Coronary artery (tissue), 2 donors: ENCODE data around the gene GALR1.

Experiments
- DNase-seq: peaks from one replicate; pipeline ENCODE4 v3.0.0-alpha.2; 2017; ENCODE audit warnings: low spot score
- H3K27ac ChIP-seq, 2 donors: fragments of 200-600 bp; sonication (generic); one replicate each; pipeline ENCODE4 v1.5.1; 2016 to 2019
- H3K4me3 ChIP-seq: fragments of 200-600 bp; sonication (generic); 2 replicates; pipeline ENCODE4 v1.5.1; 2016; ENCODE audit warnings: mild to moderate bottlenecking, moderate library complexity
- TF ChIP-seq, protein P1 (sequence below): fragments of 200-600 bp; sonication (generic); IDR thresholded peaks from one replicate; pipeline ENCODE4 v1.5.1; 2019; ENCODE audit warnings: antibody characterized with exemption

Gene GALR1, protein sequence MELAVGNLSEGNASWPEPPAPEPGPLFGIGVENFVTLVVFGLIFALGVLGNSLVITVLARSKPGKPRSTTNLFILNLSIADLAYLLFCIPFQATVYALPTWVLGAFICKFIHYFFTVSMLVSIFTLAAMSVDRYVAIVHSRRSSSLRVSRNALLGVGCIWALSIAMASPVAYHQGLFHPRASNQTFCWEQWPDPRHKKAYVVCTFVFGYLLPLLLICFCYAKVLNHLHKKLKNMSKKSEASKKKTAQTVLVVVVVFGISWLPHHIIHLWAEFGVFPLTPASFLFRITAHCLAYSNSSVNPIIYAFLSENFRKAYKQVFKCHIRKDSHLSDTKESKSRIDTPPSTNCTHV

DNA sequence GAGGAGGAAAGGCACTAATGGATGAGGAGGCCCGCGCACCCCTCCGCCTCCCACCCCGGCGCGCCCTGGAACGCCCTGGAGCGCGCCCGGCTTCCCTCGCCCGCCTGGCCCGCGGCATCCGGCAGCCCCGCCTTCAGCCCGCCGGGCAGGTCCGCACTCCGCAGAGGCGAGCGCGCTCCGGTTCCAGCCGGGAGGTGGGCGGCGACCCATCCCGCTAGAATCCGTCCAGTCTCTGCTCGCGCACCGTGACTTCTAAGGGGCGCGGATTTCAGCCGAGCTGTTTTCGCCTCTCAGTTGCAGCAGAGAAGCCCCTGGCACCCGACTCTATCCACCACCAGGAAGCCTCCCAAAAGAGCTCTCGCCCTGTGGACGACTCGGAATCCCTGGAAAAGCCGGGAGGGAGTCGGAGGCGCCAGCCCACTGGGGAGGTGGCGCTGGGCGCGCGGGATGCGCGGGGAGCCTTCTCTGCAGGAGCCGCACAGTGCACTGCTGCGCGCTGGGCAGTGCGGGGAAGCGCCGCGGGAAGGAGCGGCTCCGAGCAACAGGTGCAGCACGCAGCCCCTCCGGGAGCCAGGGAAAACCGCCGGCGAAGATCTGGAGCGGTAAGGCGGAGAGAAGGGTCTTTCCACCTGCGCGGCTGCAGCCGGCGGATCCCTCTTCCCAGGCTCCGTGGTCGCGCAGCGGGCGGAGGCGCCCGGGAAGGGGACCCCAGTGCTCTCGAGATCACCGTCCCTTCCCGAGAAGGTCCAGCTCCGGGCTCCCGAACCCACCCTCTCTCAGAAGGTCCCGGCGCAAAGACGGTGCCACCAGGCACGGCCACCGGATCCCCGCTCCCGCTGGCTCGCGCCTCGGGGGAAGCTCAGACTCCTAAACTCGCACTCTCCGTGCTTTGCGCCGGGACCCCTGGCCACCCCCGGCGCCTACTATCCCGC is at the start of gene GALR1:
Gene GALR1 (plus strand): TSS at position 280 of the 932 bp plus-strand sequence. CDS start 701 bp downstream, outside the sequence.
- H3K4me3 ChIP-seq, result peak within 1 kb of the TSS; percentile 56
- no peak within 1 kb of the TSS for H3K27ac ChIP-seq
- no peak for DNase-seq
- TF ChIP-seq, protein P1, sequence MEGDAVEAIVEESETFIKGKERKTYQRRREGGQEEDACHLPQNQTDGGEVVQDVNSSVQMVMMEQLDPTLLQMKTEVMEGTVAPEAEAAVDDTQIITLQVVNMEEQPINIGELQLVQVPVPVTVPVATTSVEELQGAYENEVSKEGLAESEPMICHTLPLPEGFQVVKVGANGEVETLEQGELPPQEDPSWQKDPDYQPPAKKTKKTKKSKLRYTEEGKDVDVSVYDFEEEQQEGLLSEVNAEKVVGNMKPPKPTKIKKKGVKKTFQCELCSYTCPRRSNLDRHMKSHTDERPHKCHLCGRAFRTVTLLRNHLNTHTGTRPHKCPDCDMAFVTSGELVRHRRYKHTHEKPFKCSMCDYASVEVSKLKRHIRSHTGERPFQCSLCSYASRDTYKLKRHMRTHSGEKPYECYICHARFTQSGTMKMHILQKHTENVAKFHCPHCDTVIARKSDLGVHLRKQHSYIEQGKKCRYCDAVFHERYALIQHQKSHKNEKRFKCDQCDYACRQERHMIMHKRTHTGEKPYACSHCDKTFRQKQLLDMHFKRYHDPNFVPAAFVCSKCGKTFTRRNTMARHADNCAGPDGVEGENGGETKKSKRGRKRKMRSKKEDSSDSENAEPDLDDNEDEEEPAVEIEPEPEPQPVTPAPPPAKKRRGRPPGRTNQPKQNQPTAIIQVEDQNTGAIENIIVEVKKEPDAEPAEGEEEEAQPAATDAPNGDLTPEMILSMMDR, result no peak

DNA sequence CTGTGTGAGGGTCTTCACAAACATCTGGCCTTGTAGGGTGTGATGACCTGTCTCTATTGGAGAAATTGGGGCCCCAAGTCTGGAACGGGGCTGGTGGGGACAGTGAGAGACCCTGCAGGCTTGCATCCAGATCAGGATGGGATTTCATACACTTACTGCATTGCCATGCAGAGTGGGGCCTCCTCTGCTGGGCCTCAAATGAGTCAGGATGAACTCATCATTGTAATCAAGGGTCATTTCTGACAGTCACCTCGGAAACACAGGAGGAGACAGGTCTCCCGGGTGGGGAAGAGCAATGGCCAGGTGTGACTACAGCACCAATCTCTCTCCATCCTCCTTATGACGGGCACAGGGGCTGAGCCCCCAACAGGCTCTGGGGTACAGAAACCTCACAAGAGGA is 48.1 kb upstream of the GALR1 start:
- no peak overlapping the region for H3K27ac ChIP-seq
- DNase-seq, result no peak
- no peak overlapping the region for H3K4me3 ChIP-seq
- TF ChIP-seq, protein P1, result no peak

DNA sequence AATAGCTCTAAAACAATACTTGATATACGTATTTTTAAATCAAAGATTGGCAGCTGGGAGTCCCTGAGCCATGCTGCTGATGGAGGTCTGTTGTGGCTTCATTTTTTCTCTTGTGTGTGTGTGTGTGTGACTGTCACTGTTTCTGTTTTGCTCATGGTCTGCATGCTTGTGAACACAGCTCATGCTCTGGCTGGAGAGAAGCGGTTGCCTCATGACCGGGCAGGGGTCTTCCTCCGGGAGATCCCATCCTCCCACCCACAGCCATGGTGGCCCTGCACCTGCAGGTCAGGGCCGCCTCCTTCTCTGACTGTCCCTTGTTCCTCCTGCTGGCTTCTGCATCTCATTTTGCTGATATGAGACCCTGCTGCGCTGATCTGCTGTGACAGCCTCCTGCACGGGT is 47.3 kb upstream of the GALR1 start:
- DNase-seq, result no peak
- TF ChIP-seq, protein P1, result no peak
- Histone ChIP-seq H3K4me3 (no peak overlapping the region), H3K27ac (no peak overlapping the region)

DNA sequence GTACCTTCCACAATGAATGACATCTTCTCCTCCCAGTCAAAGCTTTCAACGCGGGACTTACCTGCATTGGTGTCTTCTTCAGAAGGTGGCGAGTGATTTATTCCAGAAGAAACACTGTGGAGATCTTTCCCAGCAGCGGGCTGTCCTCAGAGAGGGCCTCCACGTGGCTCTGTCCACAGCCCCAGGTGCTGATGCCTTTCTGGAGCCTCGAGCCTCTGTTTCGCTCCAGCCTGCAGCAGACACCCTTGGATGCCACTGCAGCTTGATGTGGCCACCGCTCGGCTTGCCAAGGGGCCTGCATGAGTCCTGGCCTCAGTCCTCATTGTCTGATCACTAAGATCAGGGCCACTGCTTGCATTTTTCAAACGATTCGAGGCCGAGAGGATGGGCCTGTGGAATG is 46.6 kb upstream of the GALR1 start:
- TF ChIP-seq, protein P1, result no peak
- Histone ChIP-seq H3K27ac (no peak overlapping the region), H3K4me3 (no peak overlapping the region)
- DNase-seq, result no peak

DNA sequence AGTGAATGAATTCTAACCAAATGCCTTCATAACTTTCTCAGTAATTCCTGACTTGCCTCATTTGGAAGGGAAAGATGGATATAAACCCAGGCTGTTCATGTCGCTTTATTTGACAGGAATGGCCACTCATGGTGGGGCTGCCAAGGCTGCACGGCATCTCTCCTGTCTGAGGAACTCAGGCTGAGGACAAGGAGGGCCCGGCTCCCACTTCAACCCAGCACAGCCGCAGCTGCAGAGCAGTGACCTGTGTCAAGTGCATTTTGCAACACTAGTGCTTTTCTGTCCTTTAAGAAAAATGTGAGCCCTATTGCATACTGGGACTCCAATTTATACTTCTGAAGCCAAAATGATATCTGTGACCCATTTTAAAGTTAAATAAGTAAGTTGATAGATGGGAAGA is 45.8 kb upstream of the GALR1 start:
- H3K4me3 ChIP-seq, result no peak overlapping the region
- H3K27ac ChIP-seq, result no peak overlapping the region
- no peak for DNase-seq
- TF ChIP-seq, protein P1, result no peak

DNA sequence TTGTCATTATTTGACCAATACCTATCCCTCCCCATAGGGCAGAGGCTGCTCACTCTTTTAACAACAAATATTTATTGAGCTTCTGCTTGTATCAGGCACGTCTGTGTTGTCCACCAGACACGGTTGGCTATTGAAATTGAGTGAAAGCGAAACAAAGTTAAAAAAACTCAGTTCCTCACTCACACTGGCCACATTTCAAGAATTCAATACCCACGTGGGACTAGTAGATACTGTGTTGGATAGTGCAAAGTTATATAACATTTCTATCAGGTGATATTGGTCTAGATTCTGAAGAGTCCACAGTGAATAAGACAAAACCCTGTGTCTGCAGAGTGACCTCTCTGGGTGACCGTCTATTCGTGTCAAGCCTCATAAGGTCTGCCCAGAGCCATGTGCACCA is 43.9 kb upstream of the GALR1 start:
- TF ChIP-seq, protein P1, result no peak
- Histone ChIP-seq H3K4me3 (no peak overlapping the region), H3K27ac (peak overlapping the region in 1 of 2 donors; percentile 29)
- DNase-seq, result no peak
